Vein endothelial cell (primary cell): Measurements from ENCODE around the gene LCE1F. TPM values are rescaled to one million over a fixed set of nuclear protein-coding genes. Genes with fewer than 3 reads are reported as not detected.

Experiments
- total RNA-seq: library from RNA; depleted of rRNA; stranded (reverse); fragments of >200 nt; gene quantifications from 2 replicates; pipeline ENCODE4 v1.2.3, GENCODE V29; 2012

The LCE1F gene, protein sequence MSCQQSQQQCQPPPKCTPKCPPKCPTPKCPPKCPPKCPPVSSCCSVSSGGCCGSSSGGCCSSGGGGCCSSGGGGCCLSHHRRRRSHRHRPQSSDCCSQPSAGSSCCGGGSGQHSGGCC
- not detected in 2 replicates for total RNA-seq

DNA sequence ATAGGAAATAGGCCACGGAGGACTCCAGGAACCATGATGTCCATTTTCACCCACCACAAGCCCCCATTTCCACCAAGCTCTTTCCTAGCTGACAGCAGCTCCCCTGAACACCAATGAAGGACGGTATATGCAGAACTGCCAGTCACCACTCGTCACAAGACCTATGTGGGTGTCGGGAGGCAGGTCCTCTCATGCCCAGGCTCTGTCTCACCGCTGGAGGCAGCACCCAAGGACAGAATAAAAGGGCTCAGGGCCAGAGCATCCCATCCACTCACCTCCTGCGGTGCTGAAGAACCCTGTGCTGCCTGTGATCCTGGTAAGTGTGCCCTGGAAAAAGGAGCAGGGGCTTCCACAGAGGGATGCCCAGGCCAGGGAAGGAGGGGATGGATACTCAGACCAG lies at the start of gene LCE1F:
TSS of gene LCE1F (plus strand) at position 266 of the 400 bp plus-strand sequence. CDS start 1,232 bp downstream, outside the sequence.

DNA sequence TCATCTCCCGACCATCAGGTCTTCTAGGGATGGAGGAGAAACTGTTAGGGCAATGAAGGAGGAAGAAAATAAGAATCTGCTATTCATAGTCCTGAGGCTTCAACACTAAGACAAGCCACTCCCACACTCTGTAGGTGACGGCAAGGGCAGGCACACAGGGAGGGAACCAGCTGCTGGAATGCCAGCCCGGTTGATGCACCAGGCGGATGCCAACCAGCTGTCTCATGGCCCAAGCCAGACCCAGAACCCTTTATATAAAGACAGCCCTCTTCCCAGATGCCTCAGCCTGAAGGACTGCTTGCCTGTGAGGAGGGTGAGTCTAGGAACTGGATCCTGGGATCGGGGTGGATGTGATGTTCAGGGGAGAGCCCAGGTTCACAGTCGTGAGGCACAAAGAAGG lies 17.2 kb upstream of the LCE1F start, which contains the start of gene KPRP:
TSS of gene KPRP (plus strand) at position 279 of the 400 bp plus-strand sequence. CDS start 1,564 bp downstream, outside the sequence.

DNA sequence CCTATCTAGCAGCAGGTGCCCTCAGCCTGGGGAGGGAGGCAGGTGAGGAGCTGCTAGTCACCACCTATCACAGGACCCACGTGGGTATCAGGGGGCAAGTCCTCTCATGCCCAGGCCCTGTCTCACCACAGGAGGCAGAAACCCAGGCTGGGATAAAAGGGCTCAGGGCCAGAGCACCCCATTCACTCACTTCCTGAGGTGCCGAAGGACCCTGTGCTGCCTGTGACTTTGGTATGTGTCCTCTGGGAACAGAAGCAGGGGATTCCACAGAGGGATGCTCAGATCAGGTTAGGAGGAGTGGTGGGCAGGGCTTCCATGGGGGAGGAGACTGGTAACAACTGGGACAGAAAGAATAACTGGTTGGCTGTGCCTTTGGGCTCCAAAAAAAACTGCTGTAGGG lies 11.1 kb downstream of the LCE1F start, which contains the start of gene LCE1E:
TSS of gene LCE1E (plus strand) at position 181 of the 400 bp plus-strand sequence. CDS start 1,043 bp downstream, outside the sequence.

DNA sequence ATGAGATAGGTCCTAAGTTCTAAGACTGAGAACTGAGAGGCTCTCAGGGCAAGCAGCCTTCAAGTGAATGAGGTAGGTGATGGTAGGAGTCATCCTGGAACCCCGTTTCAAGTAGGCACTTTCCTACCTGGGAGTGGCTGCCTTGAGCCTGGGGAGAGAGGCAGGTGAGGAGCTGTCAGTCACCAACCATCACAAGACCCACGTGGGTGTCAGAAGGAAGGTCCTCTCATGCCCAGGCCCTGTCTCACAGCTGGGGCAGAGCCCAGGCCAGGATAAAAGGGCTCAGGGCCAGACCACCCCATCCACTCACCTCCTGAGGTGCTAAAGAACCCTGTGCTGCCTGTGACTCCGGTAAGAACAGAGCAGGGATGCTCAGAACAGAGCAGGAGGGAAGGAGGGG lies 21.5 kb downstream of the LCE1F start, which contains the start of gene LCE1D:
TSS of gene LCE1D (plus strand) at position 301 of the 400 bp plus-strand sequence. CDS start 1,074 bp downstream, outside the sequence.

DNA sequence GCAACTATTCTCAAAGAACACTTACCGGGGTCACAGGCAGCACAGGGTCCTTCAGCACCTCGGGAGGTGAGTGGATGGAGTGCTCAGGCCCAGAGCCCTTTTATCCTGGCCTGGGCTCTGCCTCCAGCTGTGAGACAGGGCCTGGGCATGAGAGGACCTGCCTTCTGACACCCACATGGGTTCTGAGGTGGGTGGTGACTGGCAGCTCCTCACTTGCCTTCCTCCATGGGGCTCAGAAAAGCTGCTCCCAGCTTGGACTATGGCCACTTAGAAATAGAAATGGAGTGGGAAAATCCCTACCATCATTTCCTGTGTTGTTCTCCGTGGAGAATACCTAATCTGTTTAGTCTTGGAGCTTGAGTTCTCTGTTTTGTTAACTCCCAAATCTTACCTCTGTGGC lies 31.6 kb downstream of the LCE1F start, which contains the start of gene LCE1C:
TSS of gene LCE1C (minus strand) at position 76 of the 400 bp plus-strand sequence. CDS start 1,173 bp downstream, outside the sequence.

DNA sequence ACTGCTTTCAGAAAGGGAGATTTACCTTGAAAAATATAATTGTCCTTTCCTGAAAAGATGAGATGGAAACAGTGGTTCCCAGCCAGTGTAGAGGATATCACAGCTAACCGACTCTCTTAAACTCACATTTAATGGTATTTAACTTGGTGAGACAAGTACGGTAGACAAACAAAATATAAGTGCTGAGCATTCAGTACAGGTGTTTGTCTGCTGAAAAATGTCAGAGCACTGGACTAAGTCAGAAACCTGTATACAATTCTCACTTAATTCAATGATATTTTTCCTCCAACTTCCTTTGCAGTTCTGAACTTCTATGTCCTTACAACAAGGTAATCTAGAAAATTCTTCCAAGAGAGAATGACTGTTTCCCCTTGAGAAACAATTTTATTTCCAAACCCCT lies 36.7 kb downstream of the LCE1F start, which contains the start of gene LCE1B:
TSS of gene LCE1B (plus strand) at position 301 of the 400 bp plus-strand sequence. CDS start 476 bp downstream, outside the sequence.

Other genes with a start within 250 kb of the LCE1F start
- gene LCE3E, start 208.4 kb upstream of the LCE1F start, total RNA-seq: not detected in 2 replicates
- gene LCE3D, start 194.6 kb upstream of the LCE1F start, total RNA-seq: not detected in 2 replicates
- gene LCE3C, start 174.9 kb upstream of the LCE1F start, total RNA-seq: not detected in 2 replicates
- not detected in 2 replicates for gene LCE3B, start 161.3 kb upstream of the LCE1F start, total RNA-seq
- not detected in 2 replicates for gene LCE3A, start 152.0 kb upstream of the LCE1F start, total RNA-seq
- gene LCE2D, start 111.8 kb upstream of the LCE1F start, total RNA-seq: not detected in 2 replicates
- gene LCE2C, start 99.9 kb upstream of the LCE1F start, total RNA-seq: not detected in 2 replicates
- gene LCE2B, start 89.0 kb upstream of the LCE1F start, total RNA-seq: not detected in 2 replicates
- not detected in 2 replicates for gene LCE2A, start 76.8 kb upstream of the LCE1F start, total RNA-seq
- gene LCE4A, start 67.0 kb upstream of the LCE1F start, total RNA-seq: not detected in 2 replicates
- not detected in 2 replicates for gene KPRP, start 17.1 kb upstream of the LCE1F start, total RNA-seq
- not detected in 2 replicates for gene LCE1E, start 11.1 kb downstream of the LCE1F start, total RNA-seq
- not detected in 2 replicates for gene LCE1D, start 21.6 kb downstream of the LCE1F start, total RNA-seq
- not detected in 2 replicates for gene LCE1C, start 31.5 kb downstream of the LCE1F start, total RNA-seq
- gene LCE1B, start 36.8 kb downstream of the LCE1F start, total RNA-seq: not detected in 2 replicates
- not detected in 2 replicates for gene LCE1A, start 52.3 kb downstream of the LCE1F start, total RNA-seq
- not detected in 2 replicates for gene LCE6A, start 67.7 kb downstream of the LCE1F start, total RNA-seq
- not detected in 2 replicates for gene LCE7A, start 84.9 kb downstream of the LCE1F start, total RNA-seq
- not detected in 2 replicates for gene SMCP, start 103.2 kb downstream of the LCE1F start, total RNA-seq
- gene IVL, start 133.4 kb downstream of the LCE1F start, total RNA-seq: not detected in 2 replicates
- gene SPRR5, start 172.1 kb downstream of the LCE1F start, total RNA-seq: not detected in 2 replicates
- gene SPRR4, start 195.5 kb downstream of the LCE1F start, total RNA-seq: not detected in 2 replicates
- gene SPRR1A, start 208.9 kb downstream of the LCE1F start, total RNA-seq: not detected in 2 replicates
- not detected in 2 replicates for gene SPRR3, start 226.6 kb downstream of the LCE1F start, total RNA-seq